Measurements from ENCODE around the gene ABTB2.

DNA sequence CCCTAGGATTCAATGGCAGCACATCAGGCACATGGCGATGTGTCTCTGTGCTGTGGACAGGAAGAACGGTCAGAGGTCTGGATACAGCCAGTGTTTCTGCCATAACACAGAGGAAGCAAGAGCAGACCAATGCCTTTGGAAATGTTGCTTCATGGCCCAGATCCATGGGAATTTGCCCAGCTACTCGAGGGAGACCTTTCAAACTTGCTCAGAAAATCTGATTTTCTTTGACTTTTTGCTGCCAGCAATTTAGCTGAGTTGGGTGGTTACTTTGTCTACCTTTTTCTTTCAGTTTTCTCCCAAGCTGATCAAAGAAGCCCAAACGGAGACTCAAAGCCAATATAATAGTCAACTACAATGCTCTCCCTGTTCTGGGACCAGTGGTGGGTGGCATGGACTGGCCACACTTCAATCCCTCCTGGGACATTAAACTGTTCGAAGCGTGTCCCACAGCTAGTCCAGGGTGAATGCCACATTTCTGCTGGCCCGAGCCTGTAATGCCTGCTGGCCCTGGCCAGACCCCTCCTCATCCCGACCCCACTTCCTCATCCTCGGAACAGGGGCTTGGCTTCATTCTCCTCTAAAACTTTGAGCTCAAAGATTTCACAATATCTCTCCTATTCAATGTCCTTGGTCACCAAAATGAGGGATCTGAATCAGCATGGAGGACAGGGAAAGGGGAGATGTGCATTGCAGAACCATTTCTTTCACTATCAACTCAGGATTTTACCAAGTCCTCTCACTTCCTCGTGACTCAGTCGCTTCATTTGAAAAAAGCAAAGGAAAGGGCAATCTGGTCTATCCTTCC is 93.3 kb downstream of the ABTB2 start:
- no peak for TF ChIP-seq ESRRA (IDR thresholded peaks at IDR 0.05; ENCODE audit: borderline replicate concordance, low read depth)
- TF ChIP-seq, protein P1, sequence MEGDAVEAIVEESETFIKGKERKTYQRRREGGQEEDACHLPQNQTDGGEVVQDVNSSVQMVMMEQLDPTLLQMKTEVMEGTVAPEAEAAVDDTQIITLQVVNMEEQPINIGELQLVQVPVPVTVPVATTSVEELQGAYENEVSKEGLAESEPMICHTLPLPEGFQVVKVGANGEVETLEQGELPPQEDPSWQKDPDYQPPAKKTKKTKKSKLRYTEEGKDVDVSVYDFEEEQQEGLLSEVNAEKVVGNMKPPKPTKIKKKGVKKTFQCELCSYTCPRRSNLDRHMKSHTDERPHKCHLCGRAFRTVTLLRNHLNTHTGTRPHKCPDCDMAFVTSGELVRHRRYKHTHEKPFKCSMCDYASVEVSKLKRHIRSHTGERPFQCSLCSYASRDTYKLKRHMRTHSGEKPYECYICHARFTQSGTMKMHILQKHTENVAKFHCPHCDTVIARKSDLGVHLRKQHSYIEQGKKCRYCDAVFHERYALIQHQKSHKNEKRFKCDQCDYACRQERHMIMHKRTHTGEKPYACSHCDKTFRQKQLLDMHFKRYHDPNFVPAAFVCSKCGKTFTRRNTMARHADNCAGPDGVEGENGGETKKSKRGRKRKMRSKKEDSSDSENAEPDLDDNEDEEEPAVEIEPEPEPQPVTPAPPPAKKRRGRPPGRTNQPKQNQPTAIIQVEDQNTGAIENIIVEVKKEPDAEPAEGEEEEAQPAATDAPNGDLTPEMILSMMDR (IDR thresholded peaks at IDR 0.05 in 2 of 3, conservative IDR thresholded peaks at IDR 0.05 in 1 of 3; ENCODE audit: insufficient read depth in 2 of 3, low read depth in 1 of 3, low read length in 3 of 3) = no peak
- TF ChIP-seq HMG20A (CRISPR knock-in tag; conservative IDR thresholded peaks at IDR 0.05) = no peak
- TF ChIP-seq POU5F1 (IDR thresholded peaks at IDR 0.05; ENCODE audit: borderline replicate concordance, low read depth, low read length, partially characterized antibody) = no peak
- TF ChIP-seq POLR2A (conservative IDR thresholded peaks at IDR 0.05) = no peak
- no peak for TF ChIP-seq FOSL1 (tag; conservative IDR thresholded peaks at IDR 0.05)
- TF ChIP-seq PHF8 (IDR thresholded peaks at IDR 0.05; ENCODE audit: borderline replicate concordance, low read length) = no peak
- TF ChIP-seq ZBTB7A (IDR thresholded peaks at IDR 0.05; ENCODE audit: borderline replicate concordance, control insufficient read depth, low read depth, low read length) = no peak
- no peak for TF ChIP-seq ZFP36 (IDR thresholded peaks at IDR 0.05; ENCODE audit: low read depth, low read length, partially characterized antibody)
- no peak for TF ChIP-seq ZEB2 (IDR thresholded peaks at IDR 0.05)
- TF ChIP-seq GATAD2B (IDR thresholded peaks at IDR 0.05; ENCODE audit: borderline replicate concordance) = no peak
- TF ChIP-seq CEBPB (tag; IDR thresholded peaks at IDR 0.05) = peak; percentile 53
- TF ChIP-seq GATA2 (CRISPR knock-in tag; IDR thresholded peaks at IDR 0.05) = no peak
- TF ChIP-seq ZFX (CRISPR knock-in tag; IDR thresholded peaks at IDR 0.05) = no peak

All from K562 (cell line).